Stimulated activated CD4-positive, alpha-beta T cell treated with anti-CD3 and anti-CD28 coated beads, Interleukin-15, amount 100 ng/mL, for 48 hours (primary cell): ENCODE results near the gene SNCG.
"Not testable (repeated sequence)": the region's sequence is repeated elsewhere in the genome, so short reads cannot be mapped to it uniquely, and the experiment has no call there.

Experiments used
- DNase-seq, 2 donors: peaks; one replicate each; pipeline ENCODE4 v3.0.0-alpha.2; 2020; ENCODE audit warnings: low read depth in 2 of 2

SNCG gene

DNA sequence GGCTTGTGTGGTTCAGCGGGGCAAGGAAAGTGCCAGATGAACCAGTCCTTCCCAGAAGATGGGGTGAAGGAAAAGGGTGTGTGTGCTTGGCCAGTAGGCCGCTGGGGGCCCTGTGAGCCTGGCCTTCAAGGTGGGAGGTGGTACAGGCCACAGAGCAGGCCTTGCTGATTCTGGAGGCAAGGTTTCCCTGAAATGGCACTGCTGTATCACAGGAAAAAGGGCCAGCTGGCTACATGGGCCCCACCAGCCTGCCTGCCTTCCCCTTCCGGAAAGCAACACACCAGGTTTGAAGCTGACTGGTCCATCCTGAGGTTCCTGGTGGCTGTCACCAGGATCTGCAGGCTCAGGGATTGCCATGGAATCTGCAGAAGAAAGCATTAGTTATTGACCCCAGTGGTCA is 13.5 kb upstream of the SNCG start:
- no peak for DNase-seq

DNA sequence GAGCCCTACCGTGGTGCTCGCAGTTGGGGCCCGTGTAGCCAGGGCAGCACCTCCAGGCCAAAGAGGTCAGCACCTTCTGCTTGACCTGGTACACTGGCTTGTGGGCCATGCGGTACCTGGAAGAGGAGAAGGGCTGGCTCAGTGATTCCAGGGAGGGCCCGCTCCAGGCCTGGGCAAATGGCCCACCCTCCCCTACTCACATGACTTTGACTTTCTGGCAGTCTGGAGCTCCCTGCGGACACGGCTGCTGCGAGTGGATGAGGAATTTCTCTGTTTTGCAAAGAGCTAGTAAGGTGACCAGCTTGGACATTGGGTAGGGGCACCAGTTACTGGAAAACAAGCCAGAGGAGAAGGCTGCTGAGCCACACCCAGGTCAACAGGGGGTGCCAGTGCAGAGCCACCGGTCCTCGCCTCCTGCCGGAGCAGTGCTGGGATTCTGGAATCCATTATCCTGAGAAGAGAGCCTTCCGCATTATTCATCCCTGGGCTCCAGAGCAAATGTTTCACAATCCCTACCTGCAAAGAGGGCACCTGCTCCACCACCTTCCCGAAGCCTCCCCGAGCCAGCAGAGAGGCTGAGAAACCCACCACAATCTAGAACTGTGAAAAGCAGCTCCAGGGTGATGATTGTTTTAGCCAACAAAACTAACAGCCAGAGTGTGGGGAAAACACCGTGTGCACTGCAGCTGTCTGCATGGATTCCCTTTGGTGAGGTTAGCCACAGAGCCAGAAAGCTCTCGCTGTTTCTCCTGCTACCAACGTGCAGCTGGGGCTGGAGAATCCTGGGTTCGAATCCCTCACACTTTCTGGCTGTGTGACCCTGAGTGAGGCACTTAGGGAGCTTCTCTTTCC is 12.8 kb upstream of the SNCG start:
- DNase-seq, result no peak

DNA sequence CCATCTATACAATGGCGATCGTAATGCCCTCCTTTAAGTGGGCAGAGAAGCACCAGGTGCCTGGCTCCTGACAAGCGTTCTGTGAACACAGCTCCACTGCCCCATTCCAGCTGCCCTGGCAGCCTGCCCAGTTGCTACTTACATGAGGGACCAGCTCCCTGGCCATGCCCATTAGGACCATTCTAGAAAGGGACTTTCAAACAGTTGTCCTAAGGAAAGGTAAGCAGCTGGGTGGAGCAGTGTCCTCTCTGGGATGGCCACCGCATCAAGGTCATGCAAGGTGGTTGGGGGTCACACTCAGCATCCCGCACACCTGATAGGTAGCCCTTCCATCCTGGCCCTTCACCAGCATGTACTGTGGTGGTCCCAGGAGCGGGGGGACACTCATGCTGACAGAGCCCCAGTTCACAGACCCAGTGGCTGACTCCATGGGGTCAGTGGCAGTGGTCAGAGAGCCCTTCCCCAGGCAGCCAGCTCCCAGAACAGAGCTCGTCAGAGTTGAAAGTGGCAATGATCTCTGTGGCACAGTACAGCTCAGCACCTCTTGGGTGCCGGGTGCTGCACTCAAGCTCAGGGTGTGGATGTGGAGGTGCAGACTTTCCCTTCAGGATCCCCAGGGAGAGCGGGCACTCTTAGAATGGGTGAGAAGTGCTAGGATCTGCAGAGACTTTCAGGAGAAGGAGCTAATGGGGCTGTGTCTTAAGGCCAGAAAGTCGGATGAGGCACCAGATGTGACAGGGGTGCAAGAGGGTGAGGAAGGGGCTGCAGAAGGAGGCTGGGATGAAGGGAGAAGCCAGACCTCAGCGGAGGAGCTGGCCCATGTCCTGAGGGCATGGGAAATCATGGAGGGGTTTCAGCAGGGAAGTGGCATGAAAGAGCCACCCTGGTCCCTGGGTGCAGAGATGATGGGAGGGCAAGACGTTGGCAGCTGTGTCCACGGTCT is 11.9 kb upstream of the SNCG start:
- DNase-seq, result no peak

DNA sequence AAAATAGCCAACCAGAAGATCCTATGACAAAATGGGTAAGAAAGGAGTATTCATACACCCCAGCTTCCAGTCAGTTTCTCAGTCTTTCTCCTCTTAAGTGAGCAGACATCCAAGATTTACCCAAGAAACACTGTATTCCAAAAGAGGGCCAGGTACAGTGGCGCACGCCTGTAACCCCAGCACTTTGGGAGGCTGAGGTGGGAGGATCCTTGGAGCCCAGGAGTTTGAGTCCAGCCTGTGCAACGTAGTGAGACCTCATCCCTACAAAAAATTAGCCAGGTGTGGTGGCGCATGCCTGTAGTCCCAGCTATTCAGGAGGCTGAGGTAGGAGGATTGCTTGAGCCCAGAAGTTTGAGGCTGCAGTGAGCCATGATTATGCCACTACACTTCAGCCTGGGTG is 10.6 kb upstream of the SNCG start:
- not testable (repeated sequence) for DNase-seq

DNA sequence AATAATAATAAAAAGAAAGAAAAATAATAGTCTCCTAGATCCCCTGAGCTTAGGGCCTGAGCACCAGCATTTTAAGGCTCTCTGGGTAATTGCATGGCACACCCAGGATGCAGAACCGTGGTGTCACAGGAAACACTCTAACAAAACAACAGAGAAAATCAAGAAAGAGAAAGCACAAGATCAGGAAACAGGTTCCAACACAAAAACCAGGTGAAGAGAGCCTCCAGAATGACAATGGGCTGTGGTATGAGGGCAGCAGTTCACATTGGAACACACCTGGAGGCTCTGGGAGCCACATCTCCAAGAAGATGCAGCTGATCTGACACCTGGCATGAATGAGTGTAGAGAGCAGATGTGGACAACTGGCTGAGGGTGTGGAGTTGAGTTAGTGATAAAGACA is 8.1 kb upstream of the SNCG start:
- DNase-seq, result no peak

DNA sequence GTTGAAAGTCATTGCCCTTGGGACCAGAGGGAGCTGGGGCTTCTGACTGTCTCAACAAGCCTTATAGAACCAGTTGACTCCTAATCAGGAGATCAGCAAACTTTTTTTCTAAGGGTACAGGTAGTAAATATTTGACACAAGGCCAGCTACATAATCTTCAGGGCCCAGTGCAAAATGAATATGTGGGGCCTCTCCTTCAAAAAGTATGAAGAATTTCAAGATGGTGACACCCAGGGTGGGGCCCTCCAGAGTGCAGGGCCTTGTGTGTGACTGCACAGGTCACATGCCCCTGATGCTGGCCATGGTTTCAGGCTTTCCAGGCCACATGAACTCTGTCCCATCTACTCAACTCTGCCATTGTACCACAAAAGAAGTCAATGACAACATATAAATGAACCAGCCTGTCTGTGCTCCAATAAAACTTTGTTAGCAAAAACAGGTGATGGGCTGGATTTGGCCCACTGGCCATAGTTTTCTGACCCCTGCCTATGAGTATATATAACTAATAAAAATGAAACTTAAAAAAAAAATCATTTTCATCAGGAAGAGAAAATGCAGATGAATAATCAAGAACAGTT is 7.1 kb upstream of the SNCG start:
- no peak for DNase-seq

DNA sequence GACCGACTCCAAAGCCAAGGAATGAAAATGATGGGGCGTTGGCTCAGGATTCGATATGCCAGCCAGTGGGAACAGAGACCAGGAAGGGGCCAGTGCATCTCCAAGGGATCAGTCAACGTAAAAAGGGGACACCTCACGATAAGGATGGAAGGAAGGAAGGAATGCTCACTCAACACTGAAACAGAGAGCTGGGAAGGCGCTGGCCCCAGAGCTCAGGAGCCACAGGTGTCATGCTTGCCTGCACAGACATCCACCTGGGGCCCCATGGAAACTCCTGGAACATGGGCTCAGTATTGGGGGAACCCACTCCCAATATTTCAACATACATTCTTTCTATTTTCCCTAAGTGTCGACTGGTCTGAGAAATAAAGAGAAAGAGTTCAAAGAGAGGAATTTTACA is 6.3 kb upstream of the SNCG start:
- DNase-seq, result no peak

DNA sequence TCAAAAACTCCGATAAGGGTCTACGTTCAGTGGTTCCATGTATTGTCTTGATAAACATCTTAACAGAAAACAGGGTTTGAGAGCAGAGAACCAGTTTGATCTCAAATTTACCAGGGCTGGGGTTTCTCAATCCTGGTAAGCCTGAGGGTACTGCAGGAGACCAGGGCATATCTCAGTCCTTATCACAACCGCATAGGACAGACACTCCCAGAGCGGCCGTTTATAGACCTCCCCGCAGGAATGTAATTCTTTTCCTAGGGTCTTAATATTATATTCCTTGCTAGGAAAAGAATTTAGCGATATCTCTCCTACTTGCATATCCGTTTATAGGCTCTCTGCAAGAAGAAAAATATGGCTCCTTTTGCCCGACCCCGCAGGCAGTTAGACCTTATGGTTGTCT is 5.7 kb upstream of the SNCG start:
- DNase-seq, result not testable (repeated sequence)

DNA sequence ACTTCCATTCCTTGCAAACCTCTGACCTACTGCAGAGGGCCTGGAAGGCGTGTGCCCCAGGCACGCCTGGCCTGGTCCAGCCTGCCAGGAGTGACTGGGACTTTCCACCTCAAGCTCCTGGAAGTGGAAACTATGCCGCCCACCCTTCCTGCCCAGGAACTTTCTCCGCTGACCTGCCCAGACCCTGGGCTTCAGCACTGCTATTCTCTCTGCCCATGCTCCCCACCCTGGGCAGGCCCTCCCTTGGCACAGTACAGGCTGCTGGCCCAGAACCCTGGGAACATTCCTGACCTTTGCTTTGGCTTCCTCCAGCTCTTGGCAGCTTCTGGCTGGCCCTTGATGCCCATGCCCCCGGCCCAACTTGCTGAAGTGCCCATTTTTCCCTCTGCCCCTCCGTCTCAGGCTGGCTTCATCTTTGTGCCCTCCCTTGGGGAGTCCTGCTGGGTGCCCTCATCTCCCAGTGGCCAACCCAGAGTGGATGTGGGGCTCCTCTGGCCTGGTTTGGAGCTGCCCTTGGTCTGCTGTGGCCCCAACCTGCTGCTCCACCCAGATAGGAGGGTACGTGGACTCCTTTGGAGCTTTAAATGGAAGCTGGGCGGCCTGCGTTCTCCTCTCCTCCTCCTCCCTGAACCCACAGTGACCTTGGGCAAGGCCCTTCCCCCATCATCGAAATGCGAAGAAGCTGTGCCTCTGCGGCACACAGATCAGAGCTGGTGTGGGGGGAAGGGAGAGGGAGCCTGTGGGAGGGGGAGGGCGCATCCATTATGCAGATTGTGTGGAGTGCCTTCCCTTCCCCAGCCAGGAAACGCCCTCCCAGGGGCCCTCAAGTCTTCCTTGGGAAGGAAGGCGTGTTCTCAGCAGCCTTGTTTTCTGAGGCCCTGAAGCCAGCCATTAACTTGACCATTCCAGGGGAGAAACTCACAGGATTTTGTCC is 4.4 kb upstream of the SNCG start:
- no peak for DNase-seq

DNA sequence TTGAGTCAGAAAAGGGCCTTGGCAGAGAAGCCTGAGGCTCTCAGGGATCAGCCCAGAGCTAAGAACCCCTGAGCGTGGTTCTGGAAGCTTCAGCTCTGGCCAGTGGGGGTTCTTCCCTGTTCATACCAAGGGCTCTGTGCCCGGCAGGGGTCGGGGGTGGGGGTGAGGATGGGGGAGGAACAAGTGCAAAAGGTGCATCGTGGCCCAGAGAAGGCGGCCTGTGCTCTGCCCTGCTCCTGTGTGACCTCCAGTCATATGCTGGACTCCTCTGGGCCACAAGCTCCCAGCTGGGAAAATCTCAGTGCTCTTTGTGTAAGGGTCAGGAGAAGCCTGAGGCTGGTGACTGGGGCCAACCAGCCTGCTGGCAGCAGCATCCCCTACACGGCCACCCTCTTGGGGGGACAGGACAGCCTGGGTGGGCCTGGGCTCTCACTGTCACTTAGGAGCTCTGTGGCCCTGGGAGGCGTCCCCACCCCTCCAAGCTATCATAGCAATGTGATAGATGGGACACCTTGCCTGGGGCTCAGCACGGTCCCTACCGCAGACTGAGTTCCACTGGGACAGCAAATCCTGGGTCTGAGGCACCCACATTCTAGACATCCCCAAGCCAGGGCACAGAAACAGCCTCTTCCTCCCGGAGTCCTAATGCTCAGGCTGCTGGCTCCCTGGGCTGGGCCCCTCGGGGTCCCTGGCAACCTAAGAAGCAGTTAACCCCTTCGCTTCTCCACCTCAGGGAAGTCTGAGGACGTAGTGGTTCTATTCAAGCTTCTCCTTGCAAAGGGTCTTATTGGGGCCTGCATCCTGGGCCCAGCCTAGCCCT is 3.5 kb upstream of the SNCG start:
- DNase-seq, result no peak

DNA sequence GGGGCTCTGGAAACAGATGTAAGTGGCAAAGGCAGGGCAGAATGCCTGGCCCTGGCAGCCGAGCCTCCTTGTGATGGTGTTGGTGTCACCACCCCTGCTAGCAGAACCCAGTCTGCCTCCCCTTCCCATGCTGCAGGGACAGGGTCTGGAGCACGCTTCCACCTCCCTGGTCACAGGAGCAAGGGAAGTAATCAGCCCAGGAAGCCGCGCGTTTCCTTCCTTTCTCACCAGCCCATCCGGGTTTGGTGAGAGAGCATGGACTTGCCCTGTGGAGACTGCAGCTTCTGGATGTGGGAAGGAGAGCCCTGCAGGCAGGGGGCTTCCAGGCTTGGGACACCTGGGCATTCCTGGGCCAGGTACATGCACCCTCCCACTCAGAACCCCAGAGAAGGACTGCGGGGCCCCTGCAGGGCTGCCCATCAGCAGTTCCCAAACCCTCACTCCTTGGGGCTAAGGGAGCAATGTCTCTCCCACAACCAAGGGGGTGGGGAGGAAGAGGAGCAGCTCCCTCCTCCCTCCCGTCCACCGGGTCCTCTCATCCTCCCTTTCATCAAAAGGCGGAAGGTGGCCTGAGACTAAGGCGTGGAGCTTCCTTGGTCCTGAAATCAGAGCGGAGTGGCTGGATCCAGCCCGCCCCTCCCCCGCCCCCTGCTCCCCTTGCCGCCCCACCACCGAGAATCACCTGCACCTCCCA is 2.8 kb upstream of the SNCG start:
- DNase-seq, result no peak

DNA sequence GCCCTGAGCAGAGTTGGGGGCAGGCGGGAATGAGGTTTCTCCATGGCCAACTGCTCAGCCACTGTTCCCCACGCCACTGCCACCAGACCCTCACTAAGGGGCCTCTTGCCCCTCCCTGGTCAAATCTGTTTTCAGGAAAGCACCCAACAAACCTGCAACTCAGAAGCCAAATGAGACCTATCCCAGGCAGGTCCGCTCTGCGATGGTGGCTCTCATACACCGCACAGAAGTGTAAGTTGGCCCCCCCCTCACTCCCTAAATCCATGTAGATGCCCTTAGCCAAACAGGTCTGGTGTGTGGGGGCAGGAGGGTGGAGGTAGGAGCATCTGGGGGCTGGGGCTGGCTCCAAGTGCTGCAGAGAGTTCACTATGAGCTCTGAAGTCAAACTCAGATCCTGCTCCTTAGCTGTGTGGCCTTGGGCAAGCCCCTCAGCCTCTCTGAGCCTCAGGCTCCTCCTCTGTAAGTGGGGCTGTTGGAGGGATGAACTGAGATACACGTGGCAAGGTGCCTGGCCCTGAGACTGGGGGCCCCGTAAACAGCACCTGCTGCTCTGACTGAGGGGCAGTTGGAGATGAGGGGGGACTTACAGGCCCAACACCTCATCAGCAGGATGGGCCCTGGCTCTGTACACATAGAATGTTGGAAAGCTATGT is 2.1 kb upstream of the SNCG start:
- no peak for DNase-seq

DNA sequence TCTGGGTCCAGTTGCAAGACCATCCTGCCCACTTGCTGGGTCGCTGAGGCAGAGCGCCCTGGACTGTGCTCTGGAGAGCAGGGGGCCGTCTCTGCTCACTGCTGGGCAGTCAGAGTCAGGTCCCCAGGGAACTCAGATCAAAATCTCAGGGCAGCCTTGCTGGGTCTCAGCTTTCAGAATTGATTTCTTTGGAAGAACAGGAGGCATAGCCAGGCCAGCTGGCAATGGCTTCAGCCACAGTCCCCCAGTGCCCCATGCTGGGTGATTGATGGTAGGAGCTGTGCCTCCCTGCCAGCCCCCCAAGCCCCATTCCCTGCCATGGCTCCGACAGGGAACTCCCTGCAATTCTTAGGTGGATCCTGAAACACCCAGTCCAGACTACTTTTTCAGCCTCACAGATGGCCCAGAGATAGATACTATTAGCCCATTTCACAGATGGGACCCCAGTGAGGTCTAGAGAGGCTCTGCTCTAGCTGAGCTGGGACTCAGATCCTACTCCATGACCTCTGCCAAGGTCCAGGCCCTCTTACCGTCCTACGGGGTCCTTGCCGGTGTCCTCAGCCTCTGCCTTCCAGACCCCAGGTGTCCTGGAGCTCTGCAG is 1.5 kb upstream of the SNCG start:
- DNase-seq, result no peak

DNA sequence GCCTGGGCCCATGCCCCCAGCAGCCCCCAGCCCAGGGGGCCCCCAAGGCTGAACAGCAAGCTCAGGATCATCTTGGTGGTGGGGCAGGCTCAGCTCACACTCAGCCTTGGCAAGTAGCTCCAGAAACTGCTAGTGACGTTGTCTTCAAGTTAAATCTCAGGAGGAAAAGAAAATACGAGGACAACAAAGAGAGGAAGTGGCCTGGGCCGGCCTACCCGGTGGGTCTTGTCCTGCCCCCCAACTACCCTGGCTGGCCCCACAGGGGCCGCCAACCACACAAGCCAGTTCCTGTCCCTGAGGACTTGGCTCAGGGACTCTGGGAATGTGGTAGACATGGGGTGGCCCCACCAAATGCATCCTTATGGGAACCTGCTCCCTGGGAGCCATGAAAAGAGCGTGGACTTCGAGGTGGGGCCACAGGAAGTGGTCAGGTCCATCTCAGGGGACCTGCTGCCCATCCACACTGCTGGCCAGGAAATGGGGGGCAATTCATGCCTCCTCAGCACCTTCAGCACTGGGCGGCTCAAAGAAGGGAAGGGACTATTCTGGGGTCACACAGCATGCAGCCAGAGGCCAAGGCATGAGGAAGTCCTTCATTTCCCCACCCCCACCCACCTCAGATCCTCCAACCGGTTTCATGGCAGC is 806 bp upstream of the SNCG start, which contains the start of gene MMRN2:
MMRN2 (minus strand) TSS at position 145 of the 645 bp plus-strand sequence; CDS start at position 71, 74 bp downstream.
- no peak for DNase-seq

DNA sequence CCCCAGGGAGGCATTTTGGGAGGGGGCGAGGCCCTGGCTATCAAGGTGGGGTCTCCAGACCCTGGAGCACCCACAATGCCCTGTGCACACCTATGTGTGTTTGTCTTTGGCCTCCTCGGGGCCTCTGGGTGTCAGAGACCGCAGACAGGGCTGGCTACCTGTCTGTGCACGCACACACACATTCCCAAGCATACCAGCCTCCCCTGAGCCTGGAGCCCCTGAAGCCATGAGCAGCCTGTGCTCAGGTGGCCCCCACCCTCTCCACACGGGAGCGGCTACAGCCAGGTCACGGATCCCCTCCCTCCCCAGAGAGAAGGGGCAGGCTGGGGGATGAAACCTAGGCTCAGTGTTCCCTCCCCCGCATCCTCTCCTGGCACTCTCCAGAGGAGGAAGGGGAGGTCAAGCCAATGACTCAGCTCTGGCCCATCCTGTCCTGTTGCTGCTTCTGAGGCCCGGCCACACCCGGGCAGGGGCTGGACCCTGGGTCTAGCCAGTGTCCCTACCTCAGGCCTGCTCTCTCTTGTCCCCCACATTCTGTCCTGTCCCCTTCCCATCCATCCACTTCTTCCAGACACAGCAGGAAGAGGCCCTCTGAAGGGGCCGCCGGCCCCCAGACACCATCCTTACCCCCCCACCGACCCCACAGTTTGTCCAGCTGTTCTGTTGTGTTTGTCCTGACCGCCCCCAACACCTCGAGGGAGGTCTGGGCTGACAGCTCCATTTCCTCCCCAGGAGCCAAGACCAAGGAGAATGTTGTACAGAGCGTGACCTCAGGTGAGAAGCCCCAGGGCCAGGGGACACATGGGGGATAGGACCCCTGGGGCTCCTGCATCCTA is 720 bp downstream of the SNCG start:
- no peak for DNase-seq

DNA sequence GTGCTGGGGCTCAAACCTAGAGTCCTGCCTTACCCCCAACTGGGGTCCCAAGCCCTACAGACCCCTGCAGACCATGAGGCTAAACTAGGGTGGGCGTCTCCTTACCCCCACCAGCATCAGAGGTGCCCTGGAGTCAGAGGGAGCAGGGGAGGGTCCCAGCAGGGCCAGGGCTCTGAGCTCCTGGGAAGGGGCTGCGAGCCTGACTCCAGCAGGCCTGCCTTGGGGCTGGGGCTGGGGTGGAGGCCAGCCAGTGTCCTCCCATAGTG is 1.3 kb downstream of the SNCG start:
- DNase-seq, result no peak

DNA sequence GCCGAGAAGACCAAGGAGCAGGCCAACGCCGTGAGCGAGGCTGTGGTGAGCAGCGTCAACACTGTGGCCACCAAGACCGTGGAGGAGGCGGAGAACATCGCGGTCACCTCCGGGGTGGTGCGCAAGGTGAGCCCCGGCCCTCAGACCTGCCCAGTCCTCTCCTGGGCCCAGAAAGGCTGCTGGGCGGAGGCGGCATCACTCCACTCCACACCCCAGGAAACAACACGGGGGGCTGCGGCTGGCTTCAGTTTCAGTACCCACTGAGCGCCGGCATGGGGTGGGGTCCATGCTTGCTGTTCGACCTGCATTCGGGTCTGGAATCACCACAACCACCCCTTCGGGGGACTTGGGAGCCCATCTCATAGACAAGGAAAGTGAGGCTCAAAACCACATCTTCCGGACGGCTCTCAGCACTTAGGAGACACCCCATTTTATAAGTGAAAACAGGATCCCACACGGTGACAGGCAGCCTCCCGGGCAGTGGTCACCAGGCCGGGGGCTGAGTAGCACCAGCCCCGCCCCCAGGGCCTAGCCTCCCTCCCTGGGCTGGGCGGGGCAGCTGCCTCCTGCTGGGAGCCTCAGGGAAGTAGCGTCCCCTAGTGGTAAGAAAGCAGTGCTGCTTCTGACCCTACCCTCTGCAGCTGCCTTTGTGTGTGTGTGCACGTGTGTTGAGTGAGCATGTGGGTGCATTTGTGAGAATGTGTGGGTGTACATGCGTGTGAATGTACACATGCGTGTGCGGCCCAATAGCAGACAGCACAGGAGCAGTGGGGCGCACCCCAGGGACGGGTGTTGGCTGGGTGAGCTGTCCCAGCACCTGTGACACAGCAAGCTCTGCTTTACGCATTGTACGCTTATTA is 1.8 kb downstream of the SNCG start:
- peak in 1 of 2 donors; percentile 29 for DNase-seq
